Immature natural killer cell (primary cell): ENCODE data around the gene GRAMD4. TPM values are rescaled to one million over a fixed set of nuclear protein-coding genes. Genes with fewer than 3 reads are reported as not detected.

Experiments
- DNase-seq, 3 donors: peaks; one replicate each; pipeline ENCODE4 v3.0.0; 2022; ENCODE audit warnings: mixed read lengths in 1 of 3
- H3K27ac Mint-ChIP-seq, 6 donors: one replicate each; pipeline ENCODE4 v1.8.0; 2020; ENCODE audit warnings: mixed read lengths in 6 of 6, mild to moderate bottlenecking in 5 of 6, inconsistent platforms in 4 of 6, moderate library complexity in 3 of 6
- H3K27me3 Mint-ChIP-seq, 3 donors: one replicate each; pipeline ENCODE4 v1.8.0; 2020 to 2021; ENCODE audit warnings: low read depth in 3 of 3, mild to moderate bottlenecking in 3 of 3, mixed read lengths in 3 of 3, moderate library complexity in 3 of 3, inconsistent platforms in 1 of 3
- H3K36me3 Mint-ChIP-seq, 3 donors: one replicate each; pipeline ENCODE4 v1.8.0; 2020; ENCODE audit warnings: mixed read lengths in 3 of 3, inconsistent platforms in 2 of 3, mild to moderate bottlenecking in 2 of 3
- H3K4me1 Mint-ChIP-seq, 2 donors: one replicate each; pipeline ENCODE4 v1.8.0; 2020; ENCODE audit warnings: inconsistent platforms in 2 of 2, mild to moderate bottlenecking in 2 of 2, mixed read lengths in 2 of 2, moderate library complexity in 1 of 2
- H3K4me3 Mint-ChIP-seq, 5 donors: one replicate each; pipeline ENCODE4 v1.8.0; 2020; ENCODE audit warnings: mild to moderate bottlenecking in 5 of 5, mixed read lengths in 5 of 5, inconsistent platforms in 3 of 5, moderate library complexity in 3 of 5
- H3K9me3 Mint-ChIP-seq, 6 donors: one replicate each; pipeline ENCODE4 v1.8.0; 2020; ENCODE audit warnings: mild to moderate bottlenecking in 6 of 6, mixed read lengths in 6 of 6, inconsistent platforms in 4 of 6, moderate library complexity in 3 of 6
- polyA plus RNA-seq, 3 donors: library from polyadenylated mRNA; unstranded; fragments of 300-500 nt; fragmentation: Illumina TruSeq; gene quantifications; one replicate each; pipeline ENCODE4 v1.2.3, GENCODE V29; 2021

The GRAMD4 gene
- polyA plus RNA-seq, 3 donors from 2014 or later: 3.5 to 23.0 (median 4.1) TPM

GRCh38 chr22:46677323-46678002, 57.3 kb downstream of the GRAMD4 start:
- Mint-ChIP-seq H3K27ac (no peak overlapping the region), H3K36me3 (peaks cover 0 to 3% (median 0%) of the 10 kb centered on the region in 3 donors), H3K4me1 (peaks cover 5% of the 10 kb centered on the region in 2 donors), H3K9me3 (no peaks in the 10 kb centered on the region), H3K27me3 (peaks cover 2 to 6% (median 3%) of the 10 kb centered on the region in 3 donors), H3K4me3 (no peak overlapping the region)
- DNase-seq: no peak

- Mint-ChIP-seq H3K9me3 (no peaks in the 10 kb centered on the region), H3K27ac (no peak overlapping the region), H3K4me3 (no peak overlapping the region), H3K27me3 (peaks cover 2 to 6% (median 3%) of the 10 kb centered on the region in 3 donors), H3K4me1 (peaks cover 5% of the 10 kb centered on the region in 2 donors), H3K36me3 (peaks cover 0 to 3% (median 0%) of the 10 kb centered on the region in 3 donors)
- no peak for DNase-seq
Measured at GRCh38 chr22:46678003-46678657, 57.9 kb downstream of the GRAMD4 start.

- no peak for DNase-seq
- Mint-ChIP-seq H3K4me1 (peaks cover 5% of the 10 kb centered on the region in 2 donors), H3K36me3 (peaks cover 0 to 3% (median 0%) of the 10 kb centered on the region in 3 donors), H3K4me3 (no peak overlapping the region), H3K9me3 (no peaks in the 10 kb centered on the region), H3K27ac (no peak overlapping the region), H3K27me3 (peaks cover 2 to 6% (median 3%) of the 10 kb centered on the region in 3 donors)
Measured at GRCh38 chr22:46678785-46679700, 58.9 kb downstream of the GRAMD4 start.

DNA sequence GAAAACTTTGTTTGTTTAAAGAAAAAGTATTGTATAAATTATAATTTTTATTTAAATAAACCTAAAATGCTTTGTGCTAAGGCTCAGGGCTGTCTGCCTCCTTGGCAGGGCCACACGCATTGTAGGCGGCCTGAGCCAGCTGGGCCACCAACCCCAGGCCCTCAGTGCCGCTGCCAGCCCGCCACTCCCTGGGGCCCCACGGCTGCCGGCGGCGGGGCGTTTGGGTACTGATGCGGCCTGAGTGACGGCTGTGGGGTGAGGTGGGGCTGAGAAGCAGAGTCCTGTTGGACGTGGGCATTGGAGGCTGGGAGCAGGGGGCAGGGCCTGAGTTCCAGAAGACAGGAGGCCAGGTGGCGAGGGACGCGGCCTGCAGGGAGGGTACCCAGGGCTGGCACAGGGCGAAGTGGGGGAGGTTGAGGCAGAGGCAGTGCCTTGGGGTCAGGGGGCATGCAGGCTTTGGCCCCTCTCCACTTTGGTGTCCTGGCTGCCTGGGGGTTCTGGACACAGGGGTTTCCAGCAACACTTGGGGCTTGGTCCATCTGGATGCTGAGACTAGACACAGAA, 59.6 kb downstream of the GRAMD4 start:
- Mint-ChIP-seq H3K4me3 (no peak overlapping the region), H3K36me3 (no peaks in the 10 kb centered on the region), H3K27me3 (peaks cover 2 to 6% (median 3%) of the 10 kb centered on the region in 3 donors), H3K9me3 (no peaks in the 10 kb centered on the region), H3K27ac (no peak overlapping the region), H3K4me1 (peaks cover 0 to 2% of the 10 kb centered on the region in 2 donors)
- DNase-seq: no peak

DNA sequence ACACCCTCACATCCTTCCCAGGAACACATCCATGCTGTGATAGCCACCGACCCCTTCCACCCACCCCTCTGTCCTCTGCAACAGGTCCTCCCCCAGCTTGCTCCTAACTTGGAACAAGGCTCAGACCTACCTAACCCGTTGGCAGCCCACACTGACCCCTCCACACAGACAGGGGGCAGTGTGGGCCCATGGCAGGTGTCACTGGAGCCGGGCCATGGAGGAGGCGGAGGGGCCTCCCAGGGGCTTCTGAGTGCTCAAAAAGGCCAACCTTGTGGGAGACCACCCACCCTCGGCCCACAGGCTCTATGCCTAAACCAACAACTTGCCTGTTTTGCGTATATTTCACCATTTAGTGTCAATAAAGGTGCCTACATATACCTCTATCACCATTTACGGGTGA, 60.8 kb downstream of the GRAMD4 start:
- no peak for DNase-seq
- H3K36me3 Mint-ChIP-seq: peaks cover 0 to 7% (median 0%) of the 10 kb centered on the region in 3 donors
- H3K4me1 Mint-ChIP-seq: peaks cover 6 to 7% of the 10 kb centered on the region in 2 donors
- H3K27ac Mint-ChIP-seq: peak overlapping the region in 2 of 6 donors; percentile 24 to 40
- H3K27me3 Mint-ChIP-seq: peaks cover 2 to 5% (median 3%) of the 10 kb centered on the region in 3 donors
- no peak overlapping the region for H3K4me3 Mint-ChIP-seq
- H3K9me3 Mint-ChIP-seq: no peaks in the 10 kb centered on the region

DNA sequence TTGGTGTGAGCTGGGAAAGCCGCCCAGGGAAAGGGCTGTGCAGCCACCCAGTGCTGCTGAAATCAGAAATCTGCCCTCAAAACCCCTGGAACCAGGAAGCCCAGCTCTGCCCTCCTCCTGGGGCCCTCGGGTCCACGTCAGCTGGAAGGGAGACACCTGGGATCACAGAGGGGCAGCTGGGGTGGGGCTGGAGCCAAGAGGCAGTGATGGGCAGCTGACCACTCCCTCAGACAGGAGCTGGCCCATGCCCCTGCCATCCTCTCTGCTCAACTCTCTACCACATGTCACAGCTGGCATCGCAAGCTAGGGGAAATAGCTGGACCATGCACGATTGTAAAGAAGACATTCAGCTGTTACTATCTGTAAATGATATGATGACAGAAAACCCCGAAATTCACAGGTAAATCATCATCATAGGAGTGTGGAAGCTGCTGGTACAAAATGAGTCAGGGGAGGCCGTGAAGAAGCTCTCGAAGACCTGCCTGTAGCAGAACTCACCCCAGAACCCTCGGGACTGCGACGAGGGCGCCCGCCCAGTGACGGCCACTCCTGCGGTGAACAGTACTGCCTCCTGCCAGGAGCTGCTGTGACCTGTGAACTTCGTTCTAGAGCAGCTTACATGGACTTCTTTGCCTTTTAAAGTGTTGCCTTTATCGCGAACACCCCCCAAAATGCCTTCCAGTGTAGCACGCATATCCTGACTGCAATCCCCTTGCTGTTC, 62.0 kb downstream of the GRAMD4 start:
- Mint-ChIP-seq H3K27me3 (peaks cover 2 to 5% (median 3%) of the 10 kb centered on the region in 3 donors), H3K27ac (peak overlapping the region in 1 of 6 donors; percentile 17), H3K9me3 (no peaks in the 10 kb centered on the region), H3K4me1 (peaks cover 6 to 8% of the 10 kb centered on the region in 2 donors), H3K36me3 (peaks cover 0 to 8% (median 3%) of the 10 kb centered on the region in 3 donors), H3K4me3 (no peak overlapping the region)
- no peak for DNase-seq

DNA sequence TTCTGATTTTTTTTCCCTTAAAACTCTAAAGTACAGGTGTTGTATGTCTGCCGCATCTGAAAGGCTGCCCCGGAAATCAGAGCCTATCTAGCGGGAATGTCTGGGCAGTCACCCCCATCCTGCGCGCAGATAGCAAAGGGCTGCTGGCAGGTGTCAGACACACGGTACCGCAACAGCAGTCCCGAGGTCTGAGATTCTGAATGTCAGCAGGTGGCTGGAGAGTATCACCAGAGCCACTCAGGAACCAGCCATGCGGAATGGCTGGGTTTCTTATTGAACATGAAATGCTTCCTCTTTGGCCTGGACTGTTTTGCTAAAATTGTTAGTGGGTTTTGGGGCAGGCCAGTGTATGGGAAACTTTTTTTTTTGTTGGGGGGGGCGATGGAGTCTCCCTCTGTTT, 64.5 kb downstream of the GRAMD4 start:
- peaks cover 4 to 8% of the 10 kb centered on the region in 2 donors for H3K4me1 Mint-ChIP-seq
- no peak for DNase-seq
- H3K27me3 Mint-ChIP-seq: peaks cover 2 to 5% (median 4%) of the 10 kb centered on the region in 3 donors
- peak overlapping the region in 3 of 6 donors; percentile 9 to 41 (median 29) for H3K27ac Mint-ChIP-seq
- peaks cover 3 to 15% (median 8%) of the 10 kb centered on the region in 3 donors for H3K36me3 Mint-ChIP-seq
- H3K9me3 Mint-ChIP-seq: no peaks in the 10 kb centered on the region
- no peak overlapping the region for H3K4me3 Mint-ChIP-seq

DNA sequence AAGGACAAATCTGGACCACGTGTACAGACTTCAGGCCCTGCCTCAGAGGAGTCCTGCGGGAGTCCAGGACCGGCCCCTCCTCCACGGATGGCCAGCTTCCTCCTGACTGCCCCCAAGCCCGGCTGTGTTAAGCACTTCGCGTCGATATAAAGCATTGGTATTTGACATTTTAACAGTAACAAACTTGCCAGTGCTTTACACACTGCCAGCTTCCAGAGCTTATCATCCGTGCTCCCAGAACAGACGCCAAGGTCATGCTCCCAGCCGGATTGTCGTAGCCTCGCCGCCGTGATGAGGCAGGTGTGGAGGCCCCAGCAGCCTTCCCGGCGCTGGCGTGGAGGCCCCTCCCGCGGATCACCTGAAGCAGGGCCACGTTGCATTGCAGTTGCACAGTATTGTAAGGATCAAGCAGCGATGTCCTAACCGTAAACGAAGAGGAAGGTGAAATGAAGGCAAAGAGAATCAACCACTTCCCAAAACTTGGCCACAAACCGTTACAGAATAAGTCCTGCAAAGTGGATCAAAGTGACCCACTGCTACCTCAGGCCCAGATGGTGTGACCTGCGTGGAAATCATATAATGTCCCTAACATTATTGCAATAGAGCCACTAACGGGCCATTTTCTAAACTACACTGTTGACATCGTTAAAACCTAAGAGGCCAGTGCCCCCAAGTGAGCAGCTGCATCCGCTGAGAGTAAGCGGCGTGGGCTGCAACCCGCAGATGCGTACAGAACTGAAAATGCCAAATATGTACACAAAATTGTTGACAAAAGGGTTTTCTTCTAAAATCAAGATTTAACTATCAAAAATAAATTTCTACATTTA, 66.2 kb downstream of the GRAMD4 start:
- Mint-ChIP-seq H3K4me3 (no peak overlapping the region), H3K27ac (peak overlapping the region in 1 of 6 donors; percentile 2), H3K27me3 (peaks cover under 1 to 5% (median 4%) of the 10 kb centered on the region in 3 donors), H3K9me3 (no peaks in the 10 kb centered on the region), H3K4me1 (peaks cover 4 to 8% of the 10 kb centered on the region in 2 donors), H3K36me3 (peaks cover 8 to 25% (median 9%) of the 10 kb centered on the region in 3 donors)
- no peak for DNase-seq

GRCh38 chr22:46687048-46687444, 66.9 kb downstream of the GRAMD4 start:
- peaks cover 4 to 8% of the 10 kb centered on the region in 2 donors for H3K4me1 Mint-ChIP-seq
- no peak for DNase-seq
- peaks cover 8 to 27% (median 9%) of the 10 kb centered on the region in 3 donors for H3K36me3 Mint-ChIP-seq
- H3K27ac Mint-ChIP-seq: no peak overlapping the region
- peaks cover 0 to 5% (median 1%) of the 10 kb centered on the region in 3 donors for H3K27me3 Mint-ChIP-seq
- H3K4me3 Mint-ChIP-seq: no peak overlapping the region
- H3K9me3 Mint-ChIP-seq: no peaks in the 10 kb centered on the region

DNA sequence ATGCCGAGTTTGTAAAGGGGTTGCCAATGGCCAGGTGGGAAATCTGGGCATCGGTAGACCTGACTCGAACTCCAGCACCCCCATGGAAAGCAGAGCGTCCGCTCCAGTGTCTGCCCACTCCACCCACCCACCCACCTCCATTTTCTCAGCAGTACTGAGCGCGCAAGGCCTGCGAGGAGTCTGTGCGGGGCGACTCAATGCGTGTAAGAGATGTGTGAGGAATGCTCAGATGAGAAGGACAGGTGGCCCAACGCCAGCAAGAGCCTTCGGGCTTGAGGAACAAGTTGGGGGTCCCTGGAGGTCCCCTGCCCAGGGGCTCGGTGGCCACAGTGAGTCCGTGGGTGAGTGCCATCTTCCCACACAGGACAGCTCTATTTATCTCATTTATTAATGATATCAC, 67.3 kb downstream of the GRAMD4 start:
- H3K27me3 Mint-ChIP-seq: peaks cover 0 to 2% (median 1%) of the 10 kb centered on the region in 3 donors
- H3K36me3 Mint-ChIP-seq: peaks cover 8 to 27% (median 9%) of the 10 kb centered on the region in 3 donors
- H3K9me3 Mint-ChIP-seq: no peaks in the 10 kb centered on the region
- peaks cover 4 to 8% of the 10 kb centered on the region in 2 donors for H3K4me1 Mint-ChIP-seq
- H3K27ac Mint-ChIP-seq: no peak overlapping the region
- no peak overlapping the region for H3K4me3 Mint-ChIP-seq
- no peak for DNase-seq

- peaks cover 4 to 8% of the 10 kb centered on the region in 2 donors for H3K4me1 Mint-ChIP-seq
- no peak overlapping the region for H3K4me3 Mint-ChIP-seq
- peaks cover 0 to 2% (median 2%) of the 10 kb centered on the region in 3 donors for H3K27me3 Mint-ChIP-seq
- H3K9me3 Mint-ChIP-seq: no peaks in the 10 kb centered on the region
- peak overlapping the region in 2 of 6 donors; percentile 24 to 64 for H3K27ac Mint-ChIP-seq
- no peak for DNase-seq
- peaks cover 8 to 31% (median 9%) of the 10 kb centered on the region in 3 donors for H3K36me3 Mint-ChIP-seq
Measured at GRCh38 chr22:46688949-46689348, 68.8 kb downstream of the GRAMD4 start.

DNA sequence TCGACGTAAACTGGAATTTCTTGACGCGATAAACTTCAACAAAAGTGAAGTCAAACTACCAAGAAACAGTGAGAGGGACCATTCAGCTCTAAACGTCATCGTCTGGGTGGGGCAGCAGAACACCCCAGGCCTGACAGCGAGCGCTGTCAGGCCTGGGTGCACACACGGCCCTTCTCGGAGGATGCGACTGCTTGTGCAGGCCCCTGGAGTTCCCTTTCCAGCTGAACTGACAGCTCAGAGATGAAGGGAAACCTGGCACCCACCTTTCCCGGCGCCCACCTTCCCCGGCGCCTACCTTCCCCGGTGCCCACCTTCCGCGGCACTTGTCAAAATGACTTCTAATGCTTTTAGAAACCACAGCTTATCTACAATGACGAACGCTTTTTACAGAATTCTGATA, 70.0 kb downstream of the GRAMD4 start:
- Mint-ChIP-seq H3K36me3 (peaks cover 8 to 32% (median 9%) of the 10 kb centered on the region in 3 donors), H3K4me1 (peaks cover 4 to 8% of the 10 kb centered on the region in 2 donors), H3K27ac (no peak overlapping the region), H3K27me3 (peaks cover 0 to 2% (median 2%) of the 10 kb centered on the region in 3 donors), H3K4me3 (no peak overlapping the region), H3K9me3 (no peaks in the 10 kb centered on the region)
- no peak for DNase-seq
